A673 (cell line): ENCODE data around the gene CIC. TPM values are rescaled to one million over a fixed set of nuclear protein-coding genes. Genes with fewer than 3 reads are reported as not detected.

Source experiments
- BruUV-seq: library from RNA; stranded (reverse); fragments of 400-500 nt; replicated peaks from 2 replicates; lab custom pipeline; 2021; lab: Mats Ljungman, UMichigan
- CTCF ChIA-PET: fragments of 300-600 bp; sonication (Branson Sonifier 250); formaldehyde crosslinking; loops from one replicate; lab custom pipeline; 2022; ENCODE audit warnings: antibody characterized with exemption; lab: Charles Lee
- POLR2A ChIA-PET: fragments of 300-600 bp; sonication (Branson Sonifier 250); formaldehyde crosslinking; loops from one replicate; lab custom pipeline; 2022; ENCODE audit warnings: antibody characterized with exemption; ENCODE audit not compliant: low non-redundant PET; lab: Charles Lee
- DNase-seq: peaks from one replicate; pipeline ENCODE4 v3.0.0-alpha.2; 2015; ENCODE audit warnings: low spot score
- H3K27ac ChIP-seq: fragments of 200-600 bp; sonication (generic); 2 replicates; pipeline ENCODE4 v1.5.1; 2016; ENCODE audit warnings: mixed run types, low read depth, mild to moderate bottlenecking, mixed read lengths, antibody characterized with exemption, low read length; ENCODE audit not compliant: poor library complexity, severe bottlenecking
- H3K27me3 ChIP-seq: fragments of 200-600 bp; sonication (generic); replicated peaks from 2 replicates; pipeline ENCODE4 v1.6.1; 2017; ENCODE audit warnings: mixed run types, low read depth, mild to moderate bottlenecking, mixed read lengths, antibody characterized with exemption, low read length; ENCODE audit not compliant: insufficient read depth, poor library complexity
- H3K36me3 ChIP-seq: fragments of 200-600 bp; sonication (generic); 2 replicates; pipeline ENCODE4 v1.6.1; 2016; ENCODE audit warnings: mixed run types, mild to moderate bottlenecking, mixed read lengths, antibody characterized with exemption, low read length; ENCODE audit not compliant: insufficient read depth, poor library complexity, severe bottlenecking
- H3K4me1 ChIP-seq: fragments of 200-600 bp; sonication (generic); 2 replicates; pipeline ENCODE4 v1.6.1; 2017; ENCODE audit warnings: mixed run types, mild to moderate bottlenecking, mixed read lengths, antibody characterized with exemption, low read length; ENCODE audit not compliant: insufficient read depth, poor library complexity, severe bottlenecking
- H3K4me3 ChIP-seq: fragments of 200-600 bp; sonication (generic); 2 replicates; pipeline ENCODE4 v1.5.1; 2016; ENCODE audit warnings: low read depth, mixed run types, mild to moderate bottlenecking, mixed read lengths, low read length; ENCODE audit not compliant: poor library complexity, severe bottlenecking
- H3K9me3 ChIP-seq: fragments of 200-600 bp; sonication (generic); 2 replicates; pipeline ENCODE4 v1.6.1; 2016; ENCODE audit warnings: mixed run types, low read depth, mild to moderate bottlenecking, mixed read lengths, antibody characterized with exemption, low read length; ENCODE audit not compliant: poor library complexity, severe bottlenecking
- CTCF ChIP-seq: fragments of 300-800, 200-600 bp; sonication (generic); conservative IDR thresholded peaks from 2 replicates; pipeline ENCODE4 v1.5.1; 2017; ENCODE audit warnings: low read depth, mild to moderate bottlenecking, antibody characterized with exemption, low read length, moderate library complexity, mixed read lengths
- EZH2 ChIP-seq: fragments of 200-600 bp; sonication (generic); IDR thresholded peaks from 2 replicates; pipeline ENCODE4 v1.6.1; 2017; ENCODE audit warnings: borderline replicate concordance, low read depth, mild to moderate bottlenecking, mixed read lengths, antibody characterized with exemption, low read length; ENCODE audit not compliant: poor library complexity, severe bottlenecking
- intact Hi-C: fragments of 100-400 bp; cut with micrococcal nuclease; formaldehyde crosslinking; loops from one replicate; pipeline ENCODE4 v1.10.0; 2022; ENCODE audit not compliant: unreplicated experiment
- total RNA-seq: library from RNA; stranded (reverse); gene quantifications from 2 replicates; pipeline ENCODE4 v1.2.3, GENCODE V29; 2021

The CIC gene
- total RNA-seq, 1 experiment from 2014 or later = 80.3 TPM

- H3K4me1 ChIP-seq = peaks cover 46% of the 10 kb centered on the region
- no peaks in the 10 kb centered on the region for H3K9me3 ChIP-seq
- TF ChIP-seq CTCF (no peak), EZH2 (no peak)
- H3K4me3 ChIP-seq = no peak overlapping the region
- H3K27me3 ChIP-seq = no peaks in the 10 kb centered on the region
- BruUV-seq = no TSS peak
- ChIA-PET POLR2A (no interaction called here), CTCF (interaction anchor here (0.6 to 3.3 kb wide), 4 partner anchors 34 to 136 kb away, joined by 3 to 27 read pairs (median 4); no protein-coding TSS in a partner anchor)
- H3K36me3 ChIP-seq = peaks cover 20% of the 10 kb centered on the region
- H3K27ac ChIP-seq = peak overlapping the region; percentile 82
- no peak for DNase-seq
- intact Hi-C loops = no loop called here
These were observed 23.8 kb upstream of the CIC start for GRCh38 chr19:42245231-42245630.

GRCh38 chr19:42246143-42246921, 22.7 kb upstream of the CIC start:
- ChIA-PET POLR2A (no interaction called here), CTCF (interaction anchor here (0.6 to 3.3 kb wide), 5 partner anchors 9 to 47 kb away, joined by 3 to 27 read pairs (median 3); no protein-coding TSS in a partner anchor)
- no TSS peak for BruUV-seq
- DNase-seq = peak; percentile 85
- Histone ChIP-seq H3K27me3 (no peaks in the 10 kb centered on the region), H3K27ac (peak overlapping the region; percentile 82), H3K36me3 (peaks cover 23% of the 10 kb centered on the region), H3K9me3 (no peaks in the 10 kb centered on the region), H3K4me1 (peaks cover 52% of the 10 kb centered on the region), H3K4me3 (no peak overlapping the region)
- intact Hi-C loops = loop anchor here (1.0 kb wide), 2 partner anchors 33 to 79 kb away; partner anchors contain the start of gene MEGF8
- TF ChIP-seq CTCF (peak; percentile 73), EZH2 (no peak)

- no peak overlapping the region for H3K4me3 ChIP-seq
- intact Hi-C loops = loop anchor here (1.0 kb wide), 2 partner anchors 32 to 78 kb away; partner anchors contain the start of gene MEGF8
- BruUV-seq = no TSS peak
- POLR2A ChIA-PET = interaction anchor here (0.7 kb wide), 1 partner anchor 58 kb away, joined by 3 read pairs; no protein-coding TSS in a partner anchor
- peaks cover 23% of the 10 kb centered on the region for H3K36me3 ChIP-seq
- CTCF ChIA-PET = interaction anchor here (0.6 to 3.3 kb wide), 3 partner anchors 9 to 33 kb away, joined by 3 to 27 read pairs (median 3); no protein-coding TSS in a partner anchor
- TF ChIP-seq EZH2 (no peak), CTCF (no peak)
- peak overlapping the region; percentile 60 for H3K27ac ChIP-seq
- H3K27me3 ChIP-seq = no peaks in the 10 kb centered on the region
- H3K9me3 ChIP-seq = no peaks in the 10 kb centered on the region
- DNase-seq = no peak
- H3K4me1 ChIP-seq = peaks cover 57% of the 10 kb centered on the region
These were observed 22.0 kb upstream of the CIC start for GRCh38 chr19:42246922-42247639.
